Limb (tissue), 2 donors: Measurements from ENCODE around the gene PSMD12.
"Not testable (repeated sequence)": the region's sequence is repeated elsewhere in the genome, so short reads cannot be mapped to it uniquely, and the experiment has no call there.

Experiments used
- DNase-seq, 2 donors: peaks; one replicate each; pipeline ENCODE4 v3.0.0-alpha.2; 2016; ENCODE audit errors: extremely low spot score in 2 of 2

PSMD12 gene

GRCh38 chr17:67310406-67310805 lies 56.0 kb downstream of the PSMD12 start:
- DNase-seq: no peak

GRCh38 chr17:67305446-67306235 lies 60.7 kb downstream of the PSMD12 start:
- DNase-seq: not testable (repeated sequence)

- no peak for DNase-seq
Observed at GRCh38 chr17:67297454-67297960, 68.9 kb downstream of the PSMD12 start.

GRCh38 chr17:67294451-67295199 lies 71.8 kb downstream of the PSMD12 start:
- DNase-seq: no peak

- peak in 1 of 2 donors; percentile 48 for DNase-seq
Observed at GRCh38 chr17:67293251-67294203, 72.8 kb downstream of the PSMD12 start.

GRCh38 chr17:67290711-67291291 lies 75.6 kb downstream of the PSMD12 start:
- DNase-seq: peak; percentile 61 to 66

- DNase-seq: no peak
Observed at GRCh38 chr17:67290244-67290643, 76.1 kb downstream of the PSMD12 start.

GRCh38 chr17:67289181-67289876 lies 77.0 kb downstream of the PSMD12 start:
- DNase-seq: peak; percentile 85 to 87
